Neural crest cell (in vitro differentiated cells): ENCODE measurements around the gene RIBC2. TPM values are rescaled to one million over a fixed set of nuclear protein-coding genes. Genes with fewer than 3 reads are reported as not detected.
"Not testable (repeated sequence)": the region's sequence is repeated elsewhere in the genome, so short reads cannot be mapped to it uniquely, and the experiment has no call there.

Experiments used
- DNase-seq: peaks from one replicate; pipeline ENCODE4 v3.0.0; 2021; ENCODE audit warnings: low read depth, mixed read lengths, low spot score
- H3K27ac Mint-ChIP-seq: one replicate; pipeline ENCODE4 v1.8.0; 2021; ENCODE audit warnings: mild to moderate bottlenecking, mixed read lengths; ENCODE audit not compliant: unreplicated experiment
- H3K27me3 Mint-ChIP-seq: 2 replicates; pipeline ENCODE4 v1.8.0; 2021; ENCODE audit warnings: low read depth, mild to moderate bottlenecking, mixed read lengths
- H3K36me3 Mint-ChIP-seq: 2 replicates; pipeline ENCODE4 v1.8.0; 2021; ENCODE audit warnings: low read depth, mild to moderate bottlenecking, mixed read lengths
- H3K4me1 Mint-ChIP-seq: 2 replicates; pipeline ENCODE4 v1.8.0; 2021; ENCODE audit warnings: mixed read lengths
- H3K4me3 Mint-ChIP-seq: one replicate; pipeline ENCODE4 v1.8.0; 2021; ENCODE audit warnings: mild to moderate bottlenecking, mixed read lengths
- H3K9me3 Mint-ChIP-seq: 2 replicates; pipeline ENCODE4 v1.8.0; 2021; ENCODE audit warnings: mixed read lengths
- CTCF ChIP-seq: fragments of 200-600 bp; sonication (generic); conservative IDR thresholded peaks from 2 replicates; pipeline ENCODE4 v1.5.0; 2021; ENCODE audit warnings: antibody characterized with exemption, mild to moderate bottlenecking
- total RNA-seq: library from RNA; stranded (reverse); gene quantifications from 2 replicates; pipeline ENCODE4 v1.2.1, GENCODE V29; 2021

The RIBC2 gene
- total RNA-seq, 1 donor from 2014 or later = 7.6 TPM

GRCh38 chr22:45446216-45446615 is 32.7 kb downstream of the RIBC2 start:
- no peak for DNase-seq
- no peak for TF ChIP-seq CTCF
- H3K4me3 Mint-ChIP-seq = no peak overlapping the region
- peaks cover 3% of the 10 kb centered on the region for H3K27me3 Mint-ChIP-seq
- no peak overlapping the region for H3K27ac Mint-ChIP-seq
- no peaks in the 10 kb centered on the region for H3K36me3 Mint-ChIP-seq
- H3K4me1 Mint-ChIP-seq = peaks cover 4% of the 10 kb centered on the region
- H3K9me3 Mint-ChIP-seq = no peaks in the 10 kb centered on the region

- H3K4me1 Mint-ChIP-seq, H3K27me3 Mint-ChIP-seq, DNase-seq, H3K27ac Mint-ChIP-seq, H3K4me3 Mint-ChIP-seq, H3K9me3 Mint-ChIP-seq, H3K36me3 Mint-ChIP-seq: not testable (repeated sequence)
Observed at GRCh38 chr22:45447596-45447995, 34.1 kb downstream of the RIBC2 start.

- H3K27ac Mint-ChIP-seq = no peak overlapping the region
- H3K27me3 Mint-ChIP-seq = peaks cover 6% of the 10 kb centered on the region
- no peaks in the 10 kb centered on the region for H3K9me3 Mint-ChIP-seq
- no peak for DNase-seq
- peaks cover 4% of the 10 kb centered on the region for H3K4me1 Mint-ChIP-seq
- H3K4me3 Mint-ChIP-seq = no peak overlapping the region
- no peaks in the 10 kb centered on the region for H3K36me3 Mint-ChIP-seq
- TF ChIP-seq CTCF = no peak
Observed at GRCh38 chr22:45448431-45448830, 34.9 kb downstream of the RIBC2 start.

- H3K27me3 Mint-ChIP-seq, DNase-seq, H3K4me3 Mint-ChIP-seq, H3K36me3 Mint-ChIP-seq, H3K4me1 Mint-ChIP-seq, H3K9me3 Mint-ChIP-seq, H3K27ac Mint-ChIP-seq: not testable (repeated sequence)
Observed at GRCh38 chr22:45449442-45449841, 35.9 kb downstream of the RIBC2 start.

- H3K4me3 Mint-ChIP-seq = no peak overlapping the region
Observed at GRCh38 chr22:45450101-45450785, 36.8 kb downstream of the RIBC2 start.

GRCh38 chr22:45450921-45451651 is 37.6 kb downstream of the RIBC2 start:
- Mint-ChIP-seq H3K4me3 (no peak overlapping the region), H3K27ac (no peak overlapping the region), H3K36me3 (no peaks in the 10 kb centered on the region), H3K4me1 (peaks cover 13% of the 10 kb centered on the region), H3K9me3 (no peaks in the 10 kb centered on the region), H3K27me3 (peaks cover 6% of the 10 kb centered on the region)
- DNase-seq = no peak
- no peak for TF ChIP-seq CTCF

More at GRCh38 chr22:45450101-45450785, 36.8 kb downstream of the RIBC2 start:
- TF ChIP-seq CTCF = no peak
- no peak for DNase-seq
- H3K4me1 Mint-ChIP-seq = peaks cover 8% of the 10 kb centered on the region
- peaks cover 6% of the 10 kb centered on the region for H3K27me3 Mint-ChIP-seq
- no peak overlapping the region for H3K27ac Mint-ChIP-seq
- H3K9me3 Mint-ChIP-seq = no peaks in the 10 kb centered on the region
- H3K36me3 Mint-ChIP-seq = no peaks in the 10 kb centered on the region
